ENCODE measurements around the gene NUTF2.

The NUTF2 gene

GRCh38 chr16:67907397-67908180 lies 60.9 kb downstream of the NUTF2 start:
- Histone ChIP-seq H3K4me3 (ENCODE audit: low read length) (no peak overlapping the region), H3K9me3 (ENCODE audit: control insufficient read depth, insufficient read depth, low read length) (no peaks in the 10 kb centered on the region), H3K9me2 (replicated peaks; ENCODE audit: control insufficient read depth, low read length) (no peaks in the 10 kb centered on the region), H3K79me2 (ENCODE audit: control insufficient read depth, low read length) (no peaks in the 10 kb centered on the region), H3K4me2 (ENCODE audit: low read length) (no peak overlapping the region), H3K27me3 (ENCODE audit: control insufficient read depth, low read length) (no peaks in the 10 kb centered on the region), H3F3A (ENCODE audit: control insufficient read depth, insufficient read depth) (no peaks in the 10 kb centered on the region), H4K20me1 (ENCODE audit: control insufficient read depth, insufficient read depth, low read depth, low read length) (0 out of 2 replicates have a peak, but pooled peaks cover 3% of the 10 kb centered on the region), H3K4me1 (ENCODE audit: control insufficient read depth, low read length) (no peaks in the 10 kb centered on the region), H3K36me3 (ENCODE audit: control insufficient read depth, low read length) (peaks cover 12% of the 10 kb centered on the region), H3K27ac (ENCODE audit: low read depth, low read length) (no peak overlapping the region)
- no peak for TF ChIP-seq CTCF (IDR thresholded peaks at IDR 0.05; ENCODE audit: low read depth, low read length, poor library complexity, severe bottlenecking)
- TF ChIP-seq EZH2phosphoT487 (IDR thresholded peaks at IDR 0.05; ENCODE audit: borderline replicate concordance, low read length), result no peak

DNA sequence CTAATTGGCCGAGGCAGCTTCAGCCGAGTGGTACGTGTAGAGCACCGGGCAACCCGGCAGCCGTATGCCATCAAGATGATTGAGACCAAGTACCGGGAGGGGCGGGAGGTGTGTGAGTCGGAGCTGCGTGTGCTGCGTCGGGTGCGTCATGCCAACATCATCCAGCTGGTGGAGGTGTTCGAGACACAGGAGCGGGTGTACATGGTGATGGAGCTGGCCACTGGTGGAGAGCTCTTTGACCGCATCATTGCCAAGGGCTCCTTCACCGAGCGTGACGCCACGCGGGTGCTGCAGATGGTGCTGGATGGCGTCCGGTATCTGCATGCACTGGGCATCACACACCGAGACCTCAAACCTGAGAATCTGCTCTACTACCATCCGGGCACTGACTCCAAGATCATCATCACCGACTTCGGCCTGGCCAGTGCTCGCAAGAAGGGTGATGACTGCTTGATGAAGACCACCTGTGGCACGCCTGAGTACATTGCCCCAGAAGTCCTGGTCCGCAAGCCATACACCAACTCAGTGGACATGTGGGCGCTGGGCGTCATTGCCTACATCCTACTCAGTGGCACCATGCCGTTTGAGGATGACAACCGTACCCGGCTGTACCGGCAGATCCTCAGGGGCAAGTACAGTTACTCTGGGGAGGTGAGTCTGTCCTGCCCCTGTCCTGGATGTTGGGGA lies 62.5 kb downstream of the NUTF2 start:
- Histone ChIP-seq H3K4me3 (ENCODE audit: low read length) (no peak overlapping the region), H3K79me2 (ENCODE audit: control insufficient read depth, low read length) (no peaks in the 10 kb centered on the region), H3F3A (ENCODE audit: control insufficient read depth, insufficient read depth) (no peaks in the 10 kb centered on the region), H4K20me1 (ENCODE audit: control insufficient read depth, insufficient read depth, low read depth, low read length) (0 out of 2 replicates have a peak, but pooled peaks cover 3% of the 10 kb centered on the region), H3K27me3 (ENCODE audit: control insufficient read depth, low read length) (no peaks in the 10 kb centered on the region), H3K27ac (ENCODE audit: low read depth, low read length) (no peak overlapping the region), H3K9me2 (replicated peaks; ENCODE audit: control insufficient read depth, low read length) (no peaks in the 10 kb centered on the region), H3K4me1 (ENCODE audit: control insufficient read depth, low read length) (no peaks in the 10 kb centered on the region), H3K4me2 (ENCODE audit: low read length) (no peak overlapping the region), H3K36me3 (ENCODE audit: control insufficient read depth, low read length) (peaks cover 12% of the 10 kb centered on the region), H3K9me3 (ENCODE audit: control insufficient read depth, insufficient read depth, low read length) (no peaks in the 10 kb centered on the region)
- TF ChIP-seq EZH2phosphoT487 (IDR thresholded peaks at IDR 0.05; ENCODE audit: borderline replicate concordance, low read length) (no peak), CTCF (IDR thresholded peaks at IDR 0.05; ENCODE audit: low read depth, low read length, poor library complexity, severe bottlenecking) (no peak)

DNA sequence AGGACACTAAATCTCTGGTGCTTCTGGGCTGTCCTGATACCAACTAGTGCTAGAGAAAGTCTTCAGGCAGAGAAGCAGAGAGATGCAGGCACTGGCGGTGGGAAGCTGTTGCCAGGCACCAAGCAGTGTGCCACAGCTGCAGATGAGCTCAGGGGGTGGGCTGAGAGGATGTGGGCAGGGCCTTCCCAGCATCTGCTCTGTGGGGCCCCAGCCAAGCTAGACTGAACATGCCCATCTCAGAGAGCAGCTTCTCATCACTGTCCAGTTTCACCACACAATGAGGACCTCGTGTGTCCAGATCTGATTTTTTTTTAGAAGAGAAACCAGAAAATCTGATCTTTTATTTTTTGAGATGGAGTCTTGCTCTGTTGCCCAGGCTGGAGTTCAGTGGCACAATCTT lies 63.4 kb downstream of the NUTF2 start:
- Histone ChIP-seq H3K27me3 (ENCODE audit: control insufficient read depth, low read length) (no peaks in the 10 kb centered on the region), H3K27ac (ENCODE audit: low read depth, low read length) (no peak overlapping the region), H3K79me2 (ENCODE audit: control insufficient read depth, low read length) (no peaks in the 10 kb centered on the region), H3K4me1 (ENCODE audit: control insufficient read depth, low read length) (no peaks in the 10 kb centered on the region), H3K4me3 (ENCODE audit: low read length) (no peak overlapping the region), H3K9me3 (ENCODE audit: control insufficient read depth, insufficient read depth, low read length) (no peaks in the 10 kb centered on the region), H4K20me1 (ENCODE audit: control insufficient read depth, insufficient read depth, low read depth, low read length) (0 out of 2 replicates have a peak, but pooled peaks cover 3% of the 10 kb centered on the region), H3F3A (ENCODE audit: control insufficient read depth, insufficient read depth) (no peaks in the 10 kb centered on the region), H3K4me2 (ENCODE audit: low read length) (no peak overlapping the region), H3K9me2 (replicated peaks; ENCODE audit: control insufficient read depth, low read length) (no peaks in the 10 kb centered on the region), H3K36me3 (ENCODE audit: control insufficient read depth, low read length) (peaks cover 12% of the 10 kb centered on the region)
- TF ChIP-seq EZH2phosphoT487 (IDR thresholded peaks at IDR 0.05; ENCODE audit: borderline replicate concordance, low read length) (no peak), CTCF (IDR thresholded peaks at IDR 0.05; ENCODE audit: low read depth, low read length, poor library complexity, severe bottlenecking) (no peak)
